WERI-Rb-1 (cell line): ENCODE results near the gene ACTN4.

ENCODE experiments used
- DNase-seq: peaks from one replicate; pipeline ENCODE4 v3.0.0-alpha.2; 2020
- H3K27ac ChIP-seq: fragments of 250-450 bp; sonication (Bioruptor Pico); 2 replicates; pipeline ENCODE4 v1.5.1; 2020; ENCODE audit warnings: mild to moderate bottlenecking, moderate library complexity
- H3K27me3 ChIP-seq: fragments of 250-450 bp; sonication (Bioruptor Pico); 2 replicates; pipeline ENCODE4 v1.5.1; 2021; ENCODE audit warnings: mild to moderate bottlenecking, low read depth, moderate library complexity; ENCODE audit not compliant: insufficient read depth, severe bottlenecking
- H3K36me3 ChIP-seq: fragments of 250-450 bp; sonication (Bioruptor Pico); 2 replicates; pipeline ENCODE4 v1.5.1; 2020; ENCODE audit warnings: mild to moderate bottlenecking, moderate library complexity
- H3K4me3 ChIP-seq: 2 replicates; pipeline ENCODE4 v1.5.1; 2011; ENCODE audit warnings: low read depth, mild to moderate bottlenecking, control low read depth, low read length
- H3K9me3 ChIP-seq: fragments of 250-450 bp; sonication (Bioruptor Pico); 2 replicates; pipeline ENCODE4 v1.5.1; 2021; ENCODE audit warnings: mild to moderate bottlenecking, moderate library complexity; ENCODE audit not compliant: severe bottlenecking
- TF ChIP-seq, protein P1 (sequence below): IDR thresholded peaks from 2 replicates; pipeline ENCODE4 v1.5.1; 2011; ENCODE audit warnings: low read depth, mild to moderate bottlenecking, control low read depth, inconsistent platforms, low read length

Gene ACTN4

DNA sequence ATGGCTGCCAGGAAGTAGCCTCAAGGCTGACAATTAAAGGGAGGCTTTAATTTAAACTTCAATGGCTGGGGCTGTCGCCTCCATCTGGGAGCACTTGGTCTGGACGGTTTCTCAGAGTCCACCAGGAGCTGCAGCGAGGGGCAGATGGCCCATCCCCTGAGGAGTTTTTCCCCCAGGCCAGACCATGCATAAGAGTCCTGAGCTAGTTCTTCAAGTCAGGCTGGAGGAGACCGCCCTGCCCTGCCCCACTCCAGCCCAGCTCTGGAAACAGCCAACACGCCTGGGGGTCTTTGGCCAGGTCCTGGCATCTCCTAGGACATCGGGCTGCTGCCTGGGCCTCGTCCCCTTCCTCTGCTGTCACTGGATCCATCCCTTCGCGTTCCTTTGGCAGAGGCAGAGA lies 5.3 kb upstream of the ACTN4 start:
- Histone ChIP-seq H3K9me3 (no peaks in the 10 kb centered on the region), H3K36me3 (peaks cover 6% of the 10 kb centered on the region; the same call in 1 of the 2 replicates), H3K27me3 (no peaks in the 10 kb centered on the region), H3K4me3 (no peak overlapping the region), H3K27ac (no peak overlapping the region)
- TF ChIP-seq, protein P1, sequence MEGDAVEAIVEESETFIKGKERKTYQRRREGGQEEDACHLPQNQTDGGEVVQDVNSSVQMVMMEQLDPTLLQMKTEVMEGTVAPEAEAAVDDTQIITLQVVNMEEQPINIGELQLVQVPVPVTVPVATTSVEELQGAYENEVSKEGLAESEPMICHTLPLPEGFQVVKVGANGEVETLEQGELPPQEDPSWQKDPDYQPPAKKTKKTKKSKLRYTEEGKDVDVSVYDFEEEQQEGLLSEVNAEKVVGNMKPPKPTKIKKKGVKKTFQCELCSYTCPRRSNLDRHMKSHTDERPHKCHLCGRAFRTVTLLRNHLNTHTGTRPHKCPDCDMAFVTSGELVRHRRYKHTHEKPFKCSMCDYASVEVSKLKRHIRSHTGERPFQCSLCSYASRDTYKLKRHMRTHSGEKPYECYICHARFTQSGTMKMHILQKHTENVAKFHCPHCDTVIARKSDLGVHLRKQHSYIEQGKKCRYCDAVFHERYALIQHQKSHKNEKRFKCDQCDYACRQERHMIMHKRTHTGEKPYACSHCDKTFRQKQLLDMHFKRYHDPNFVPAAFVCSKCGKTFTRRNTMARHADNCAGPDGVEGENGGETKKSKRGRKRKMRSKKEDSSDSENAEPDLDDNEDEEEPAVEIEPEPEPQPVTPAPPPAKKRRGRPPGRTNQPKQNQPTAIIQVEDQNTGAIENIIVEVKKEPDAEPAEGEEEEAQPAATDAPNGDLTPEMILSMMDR, result no peak
- no peak for DNase-seq

DNA sequence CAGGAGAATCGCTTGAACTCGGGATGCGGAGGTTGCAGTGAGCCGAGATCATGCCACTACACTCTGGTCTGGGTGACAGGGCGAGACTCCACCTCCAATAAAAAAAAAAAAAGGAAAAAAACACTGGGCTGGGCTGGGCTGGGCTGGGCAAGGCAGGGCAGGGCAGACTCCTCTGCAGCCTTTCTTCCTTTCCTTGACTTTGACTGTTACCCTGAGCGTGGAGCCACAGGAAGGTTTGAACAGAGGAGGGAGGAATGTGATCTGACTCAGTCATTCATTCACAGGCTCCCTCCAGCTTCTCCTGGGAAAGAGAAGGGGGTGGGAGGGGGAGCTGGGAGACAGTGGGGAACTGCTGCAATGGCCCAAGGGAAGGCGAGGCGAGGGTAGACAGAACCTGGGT lies 2.7 kb upstream of the ACTN4 start:
- H3K27ac ChIP-seq, result no peak overlapping the region
- no peak overlapping the region for H3K4me3 ChIP-seq
- H3K36me3 ChIP-seq, result no peaks in the 10 kb centered on the region
- H3K9me3 ChIP-seq, result no peaks in the 10 kb centered on the region
- H3K27me3 ChIP-seq, result no peaks in the 10 kb centered on the region
- no peak for DNase-seq
- TF ChIP-seq, protein P1, result no peak

DNA sequence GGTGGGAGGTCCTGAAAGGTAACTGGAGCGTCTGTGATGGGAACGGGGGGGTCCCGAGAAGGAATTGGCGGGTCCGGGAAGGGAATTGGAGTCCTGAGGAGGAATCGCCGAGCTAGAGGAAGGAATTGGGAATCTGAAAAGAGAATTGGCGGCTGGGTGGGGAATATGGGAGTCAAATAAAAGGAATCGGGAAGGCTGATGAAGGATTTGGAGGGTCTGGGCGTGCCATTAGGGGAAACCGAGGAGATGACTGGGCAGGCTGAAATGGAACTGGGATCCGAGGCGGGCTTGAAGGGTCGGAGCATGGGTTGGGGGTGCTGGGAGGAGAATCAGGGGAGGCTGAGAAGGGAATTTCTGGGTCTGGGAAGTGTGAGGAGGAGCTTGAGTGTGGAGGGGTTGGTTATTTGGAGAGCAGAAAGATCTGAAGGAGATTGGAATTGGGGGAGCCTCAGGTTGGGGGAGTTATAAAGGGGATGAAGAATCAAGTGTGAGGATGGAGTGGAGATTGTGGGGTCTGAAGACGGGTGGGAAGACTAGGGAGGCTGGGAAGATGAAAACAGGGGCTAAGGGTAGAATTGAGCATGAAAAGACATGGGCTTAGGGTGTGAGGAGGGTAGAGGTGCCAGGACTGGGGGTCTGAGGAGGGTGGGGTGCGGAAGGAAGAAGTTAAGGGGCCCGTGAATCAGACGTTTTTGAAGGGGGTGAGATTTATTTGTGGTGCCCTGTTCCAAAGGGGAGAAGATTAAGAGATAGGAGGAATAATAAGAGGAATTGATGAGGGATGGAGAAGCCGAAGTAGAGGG lies 718 bp downstream of the ACTN4 start:
- peak overlapping the region; percentile 80 for H3K4me3 ChIP-seq
- H3K36me3 ChIP-seq, result peaks cover 4% of the 10 kb centered on the region; the same call in 1 of the 2 replicates
- no peaks in the 10 kb centered on the region for H3K9me3 ChIP-seq
- TF ChIP-seq, protein P1, result no peak
- DNase-seq, result no peak
- H3K27ac ChIP-seq, result peak overlapping the region; percentile 84
- H3K27me3 ChIP-seq, result no peaks in the 10 kb centered on the region

DNA sequence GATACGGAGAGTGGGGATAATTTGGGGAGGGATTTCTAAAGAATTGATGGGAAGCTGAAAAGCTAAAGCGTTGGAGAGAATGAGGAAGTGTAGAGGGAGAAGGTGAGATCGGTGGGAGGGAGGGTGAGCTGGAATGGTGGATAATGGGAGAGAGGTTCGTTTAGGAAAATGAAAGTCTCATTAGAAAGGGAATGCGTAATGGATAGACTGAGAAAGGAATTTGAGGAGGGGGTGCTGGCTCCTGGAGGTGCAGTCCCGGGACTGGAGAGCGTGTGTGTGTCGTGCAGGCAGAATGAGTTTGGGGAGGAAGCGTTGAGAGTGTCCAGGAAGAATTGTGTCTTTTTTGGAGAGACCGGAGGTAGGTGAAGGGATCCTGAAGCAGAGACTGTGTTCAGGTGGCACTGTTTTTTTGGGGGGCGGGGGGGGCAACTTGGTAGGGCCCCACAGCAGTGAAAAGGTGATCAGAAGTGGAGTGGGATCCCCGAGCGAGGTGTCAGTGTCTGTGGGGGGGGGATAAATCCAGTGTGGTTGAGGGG lies 1.4 kb downstream of the ACTN4 start:
- H3K27me3 ChIP-seq, result no peaks in the 10 kb centered on the region
- H3K27ac ChIP-seq, result peak overlapping the region; percentile 84
- no peak for DNase-seq
- H3K4me3 ChIP-seq, result peak overlapping the region; percentile 80
- H3K9me3 ChIP-seq, result no peaks in the 10 kb centered on the region
- H3K36me3 ChIP-seq, result peaks cover 6% of the 10 kb centered on the region
- TF ChIP-seq, protein P1, result no peak

DNA sequence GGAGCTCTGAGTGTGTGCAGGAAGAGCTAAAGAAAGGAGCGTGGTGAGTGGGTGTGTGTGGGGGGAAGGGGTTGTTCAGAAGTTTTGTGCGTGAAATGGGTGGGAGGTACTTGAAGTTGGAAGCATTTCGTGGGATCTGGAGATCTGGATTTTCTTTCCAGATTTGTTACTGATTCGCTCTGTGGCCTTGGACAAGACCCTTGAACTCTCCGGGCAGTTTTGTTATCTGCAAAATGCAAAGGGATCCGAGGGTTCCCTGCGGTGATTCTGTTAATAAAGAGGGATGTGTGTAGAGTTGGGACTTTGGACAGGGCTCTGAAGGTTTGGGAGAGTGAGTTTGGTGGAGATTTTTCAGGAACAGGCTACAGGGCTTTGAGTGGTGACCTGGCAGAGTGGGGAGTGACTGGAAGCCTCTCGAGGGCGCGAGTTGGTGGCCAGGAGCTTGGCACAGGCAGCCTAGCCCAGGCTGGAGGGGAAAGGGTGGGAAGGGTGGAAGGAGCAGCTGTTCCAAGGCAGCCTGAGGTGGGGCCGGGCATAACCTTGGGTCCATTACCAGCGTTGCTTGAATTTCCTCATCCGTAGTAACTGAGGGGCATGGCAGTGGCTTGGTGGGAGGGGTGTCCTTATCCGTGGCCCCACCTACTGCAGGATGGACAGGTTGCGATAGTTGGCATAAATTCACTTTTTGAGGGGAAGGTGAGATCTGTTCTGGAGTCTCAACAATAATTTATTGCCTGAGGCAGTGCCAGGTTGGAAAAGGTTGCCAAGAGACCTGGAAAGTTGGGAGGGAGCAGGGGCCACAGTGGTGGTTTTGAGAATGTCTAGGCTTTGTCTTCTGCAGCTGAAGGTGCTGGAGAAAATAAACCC lies 2.1 kb downstream of the ACTN4 start:
- TF ChIP-seq, protein P1, result no peak
- peak overlapping the region; percentile 80 for H3K27ac ChIP-seq
- peak; percentile 23 for DNase-seq
- no peaks in the 10 kb centered on the region for H3K9me3 ChIP-seq
- H3K27me3 ChIP-seq, result no peaks in the 10 kb centered on the region
- H3K36me3 ChIP-seq, result peaks cover 13% of the 10 kb centered on the region
- H3K4me3 ChIP-seq, result peak overlapping the region; percentile 80
